Fibroblast of skin of left biceps (primary cell): ENCODE data around the gene MT1A.

ENCODE experiments used
- DNase-seq, 2 experiments: peaks; one replicate each; pipeline ENCODE4 v3.0.0-alpha.2; 2013; ENCODE audit warnings: low read depth in 2 of 2

MT1A gene

GRCh38 chr16:56631197-56631596 is 7.3 kb upstream of the MT1A start:
- no peak for DNase-seq

GRCh38 chr16:56631832-56632155 is 6.7 kb upstream of the MT1A start:
- DNase-seq, result no peak

DNA sequence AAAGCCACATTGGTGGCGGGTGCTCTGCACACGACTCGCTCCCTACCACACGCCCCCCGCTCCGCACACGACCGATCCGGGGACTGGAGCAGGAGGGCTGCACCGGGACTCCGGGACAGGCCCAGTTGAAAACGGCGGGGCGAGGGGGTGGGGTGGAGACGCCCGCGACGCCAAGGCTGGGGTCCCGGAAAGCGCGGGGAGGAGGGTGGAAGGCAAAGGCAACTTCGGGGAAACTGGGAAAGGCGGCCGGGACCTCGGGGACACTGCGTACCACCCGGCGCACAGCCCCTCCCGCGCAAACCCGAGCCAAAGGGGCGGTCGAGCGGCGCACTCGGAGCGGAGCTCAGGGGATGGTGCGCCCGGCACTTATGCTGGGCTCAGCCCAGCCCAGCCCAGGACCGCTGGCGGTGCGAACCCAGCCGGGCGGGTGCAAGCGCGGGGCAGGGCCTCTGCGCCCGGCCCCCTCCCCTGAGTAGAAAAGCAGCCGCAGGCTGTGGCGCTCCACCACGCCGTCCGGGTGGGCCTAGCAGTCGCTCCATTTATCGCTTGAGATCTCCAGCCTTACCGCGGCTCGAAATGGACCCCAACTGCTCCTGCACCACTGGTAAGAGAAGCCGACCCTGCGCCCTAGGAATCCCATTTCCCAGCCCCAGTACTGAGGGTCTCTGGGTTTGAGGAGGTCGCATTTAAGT is 6.2 kb upstream of the MT1A start, which contains the start of gene MT1M:
TSS of gene MT1M (plus strand) at position 504 of the 692 bp plus-strand sequence. CDS start at position 577, 73 bp downstream.
- no peak for DNase-seq

GRCh38 chr16:56632848-56633365 is 5.6 kb upstream of the MT1A start:
- no peak for DNase-seq

GRCh38 chr16:56633535-56633934 is 4.9 kb upstream of the MT1A start:
- DNase-seq, result no peak

- DNase-seq, result no peak
These were observed 3.6 kb upstream of the MT1A start for GRCh38 chr16:56634715-56635440.

DNA sequence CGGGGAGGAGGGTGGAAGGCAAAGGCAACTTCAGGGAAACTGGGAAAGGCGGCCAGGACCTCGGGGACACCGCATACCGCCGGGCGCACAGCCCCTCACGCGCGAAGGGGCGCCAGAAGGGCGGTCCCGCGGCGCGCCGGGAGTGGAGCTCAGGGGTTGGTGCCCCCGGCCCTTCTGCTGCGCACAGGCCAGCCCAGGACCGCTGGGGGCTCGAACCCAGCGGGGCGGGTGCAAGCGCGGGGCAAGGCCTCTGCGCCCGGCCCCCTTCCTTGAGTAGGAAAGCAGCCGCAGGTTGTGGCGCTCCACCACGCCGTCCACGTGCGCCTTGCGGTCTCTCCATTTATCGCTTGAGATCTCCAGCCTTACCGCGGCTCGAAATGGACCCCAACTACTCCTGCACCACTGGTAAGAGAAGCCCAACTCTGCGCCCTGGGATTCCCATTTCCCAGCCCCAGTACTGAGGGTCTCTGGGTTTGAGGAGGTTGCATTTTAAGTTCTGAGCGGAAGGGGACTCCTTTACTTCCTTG is 3.0 kb upstream of the MT1A start:
- DNase-seq, result no peak

- no peak for DNase-seq
These were observed 1.7 kb upstream of the MT1A start for GRCh38 chr16:56636616-56637413.

GRCh38 chr16:56639045-56639444 is 579 bp downstream of the MT1A start:
- no peak for DNase-seq

DNA sequence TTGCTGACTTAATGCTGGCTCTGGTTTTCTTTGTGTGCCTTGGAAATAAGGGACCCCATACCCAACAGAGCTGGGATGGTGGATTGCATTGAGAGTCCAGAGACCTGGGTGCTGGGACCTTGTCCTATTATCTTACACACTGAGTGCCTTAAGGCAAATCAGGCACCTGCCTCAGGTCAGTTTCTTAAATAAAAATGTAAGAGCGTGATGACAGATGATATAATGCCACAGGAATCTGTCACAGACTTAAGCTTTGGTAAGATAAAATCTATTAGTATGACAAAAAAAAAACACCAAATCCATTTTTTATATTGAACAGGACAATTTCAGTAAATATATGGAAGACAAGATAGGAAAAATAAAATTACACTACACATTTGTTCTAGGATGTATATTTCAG is 1.6 kb downstream of the MT1A start:
- no peak for DNase-seq

DNA sequence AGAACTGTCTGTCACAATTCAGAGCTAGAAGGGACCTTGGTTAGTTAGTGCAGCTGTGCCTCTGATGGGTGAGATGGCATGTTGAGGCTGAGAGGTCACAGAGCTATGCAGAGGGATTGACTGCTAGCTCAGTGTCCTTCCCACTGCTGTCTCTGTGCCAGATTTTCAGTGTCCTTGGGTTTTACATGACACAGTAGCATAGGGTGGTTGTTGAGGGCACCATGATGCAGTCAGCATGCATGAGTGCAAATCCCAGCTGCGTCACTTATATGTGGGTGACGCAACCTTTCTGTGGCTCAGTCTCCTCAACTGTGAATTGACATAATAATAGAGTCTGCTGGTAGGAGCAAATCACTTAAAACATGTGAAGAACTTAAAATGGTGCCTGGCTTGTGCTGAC is 2.7 kb downstream of the MT1A start:
- DNase-seq, result no peak

GRCh38 chr16:56643080-56643778 is 4.8 kb downstream of the MT1A start:
- no peak for DNase-seq

GRCh38 chr16:56643833-56644232 is 5.4 kb downstream of the MT1A start:
- no peak for DNase-seq

DNA sequence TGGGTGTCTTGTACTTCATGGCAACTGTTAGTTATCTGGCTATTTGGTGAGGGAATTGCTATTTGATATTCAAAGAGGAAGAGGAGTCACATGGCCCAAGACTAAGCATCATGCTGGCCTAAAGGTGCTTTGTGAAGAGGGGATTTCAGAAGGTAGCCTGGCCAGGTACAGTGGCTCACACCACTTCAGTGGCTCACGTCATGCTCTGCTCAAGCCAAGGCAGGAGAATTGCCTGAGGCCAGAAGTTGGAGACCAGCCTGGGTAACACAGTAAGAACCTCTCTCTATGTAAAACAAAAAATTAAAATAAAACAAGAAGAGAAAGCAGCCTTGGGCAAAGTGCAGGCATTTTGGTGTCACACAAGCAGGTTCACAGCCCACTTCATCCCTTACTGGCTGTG is 6.8 kb downstream of the MT1A start:
- DNase-seq, result no peak

GRCh38 chr16:56645838-56646237 is 7.4 kb downstream of the MT1A start:
- no peak for DNase-seq

DNA sequence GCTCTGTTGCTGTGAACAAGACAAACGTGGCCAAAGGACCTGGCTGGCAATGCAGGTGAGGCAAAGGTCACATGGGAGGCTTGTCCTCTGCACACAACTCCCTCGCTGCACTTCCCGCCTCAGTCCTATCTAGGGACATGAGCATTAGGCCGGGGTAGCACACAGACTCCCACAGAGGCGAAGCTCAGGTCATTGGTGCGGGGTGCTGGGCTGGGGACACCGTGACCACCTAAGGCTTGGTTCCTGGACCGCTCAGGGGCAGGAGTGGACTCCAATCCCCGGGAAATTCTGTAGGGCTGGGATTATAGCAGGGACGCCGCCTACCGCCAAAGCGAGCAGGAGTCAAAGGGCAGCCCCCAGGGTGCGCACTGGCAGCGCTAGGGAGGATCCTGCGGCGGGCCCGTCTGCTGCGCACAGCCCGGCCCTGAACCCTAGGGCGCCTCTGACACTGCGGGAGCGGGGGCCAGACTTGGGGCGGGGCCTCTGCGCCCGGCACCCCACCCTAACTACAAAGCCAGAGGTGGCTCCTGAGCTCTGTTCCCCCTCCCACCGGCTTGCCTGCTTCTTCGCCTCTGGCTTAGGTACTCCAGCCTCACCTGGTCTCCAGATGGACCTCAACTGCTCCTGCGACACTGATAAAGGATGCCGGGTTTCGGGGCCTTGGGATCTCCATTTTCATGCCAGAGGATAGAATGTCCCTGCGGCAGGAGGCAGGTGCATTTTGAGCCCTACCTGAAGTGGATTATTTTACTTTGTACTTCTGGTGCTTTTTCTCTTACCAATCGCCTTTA is 9.4 kb downstream of the MT1A start:
- DNase-seq, result no peak

DNA sequence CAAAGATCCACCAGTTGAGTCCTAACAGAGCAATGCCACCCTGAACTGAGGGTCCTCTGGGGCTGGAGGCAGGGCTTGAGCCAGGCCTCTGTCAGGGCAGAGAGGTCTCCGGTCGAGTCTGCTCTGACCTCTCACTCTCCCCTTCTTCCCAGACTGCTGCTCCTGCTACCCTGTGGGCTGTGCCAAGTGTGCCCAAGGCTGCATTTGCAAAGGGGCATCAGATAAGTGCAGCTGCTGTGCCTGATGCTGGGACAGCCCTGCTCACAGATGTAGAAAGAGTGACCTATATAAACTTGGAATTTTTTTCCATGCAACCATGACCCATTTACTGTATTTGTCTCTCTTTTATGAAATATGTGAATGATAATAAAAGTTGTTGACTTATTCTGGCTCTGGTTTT is 10.8 kb downstream of the MT1A start:
- no peak for DNase-seq

DNA sequence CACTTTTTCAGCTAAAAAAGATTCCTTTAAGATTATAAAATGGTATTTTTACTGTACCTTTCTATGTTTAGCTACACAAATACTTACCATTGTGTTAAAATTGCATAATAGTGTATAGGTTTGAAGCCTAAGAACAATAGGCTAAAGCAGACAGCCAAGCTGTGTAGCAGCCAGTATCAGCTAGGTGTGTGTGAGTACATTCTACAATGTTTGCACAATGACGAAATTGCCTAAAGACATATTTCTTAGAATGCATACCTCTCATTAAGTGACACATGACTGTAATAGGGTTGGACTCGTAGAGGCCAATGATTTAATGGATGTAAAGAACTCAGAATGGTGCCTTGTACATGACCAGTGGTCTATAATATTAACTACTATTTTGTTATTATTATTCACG is 11.4 kb downstream of the MT1A start:
- DNase-seq, result no peak

DNA sequence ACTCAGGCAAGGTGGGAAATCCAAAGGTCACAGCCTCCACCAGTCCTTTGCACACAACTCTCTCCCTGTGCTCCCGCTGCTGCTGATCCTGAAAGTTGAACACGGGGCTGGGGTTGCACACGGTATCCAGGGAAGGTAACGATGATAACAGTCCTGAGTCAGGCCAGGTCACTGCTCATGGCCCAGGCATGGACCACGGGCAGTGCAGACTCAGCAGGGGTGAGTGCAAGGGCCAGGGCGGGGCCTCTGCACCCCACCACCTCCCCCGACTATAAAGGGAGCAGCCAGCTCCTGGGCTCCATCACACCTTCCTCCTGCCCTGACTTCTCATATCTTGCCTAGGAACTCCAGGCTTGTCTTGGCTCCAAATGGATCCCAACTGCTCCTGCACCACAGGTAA is 13.1 kb downstream of the MT1A start, which contains the start of gene MT1B:
TSS of gene MT1B (plus strand) at position 301 of the 400 bp plus-strand sequence. CDS start at position 369, 68 bp downstream.
- no peak for DNase-seq

- DNase-seq, result no peak
These were observed 14.1 kb downstream of the MT1A start for GRCh38 chr16:56652600-56652999.

- DNase-seq, result no peak
These were observed 14.8 kb downstream of the MT1A start for GRCh38 chr16:56653218-56653617.
